Occipital lobe (tissue), 2 donors: ENCODE results near the gene CUX1. TPM values are rescaled to one million over a fixed set of nuclear protein-coding genes. Genes with fewer than 3 reads are reported as not detected.
A peak's percentile ranks its signal among the peaks of the same experiment; 100 is the strongest.
"Not testable (repeated sequence)": the region's sequence is repeated elsewhere in the genome, so short reads cannot be mapped to it uniquely, and the experiment has no call there.

Experiments used
- DNase-seq: peaks from one replicate; lab custom pipeline; 2025; lab: John Stamatoyannopoulos, UW
- total RNA-seq: library from RNA; depleted of rRNA; stranded (reverse); fragments of >200 nt; gene quantifications from one replicate; pipeline ENCODE4 v1.2.3, GENCODE V29; 2014

The CUX1 gene
- total RNA-seq, 1 donor from 2014 or later, result 23.2 TPM

GRCh38 chr7:101823096-101823495, 5.7 kb downstream of the CUX1 start:
- no peak for DNase-seq

GRCh38 chr7:101823596-101823995, 6.2 kb downstream of the CUX1 start:
- no peak for DNase-seq

DNA sequence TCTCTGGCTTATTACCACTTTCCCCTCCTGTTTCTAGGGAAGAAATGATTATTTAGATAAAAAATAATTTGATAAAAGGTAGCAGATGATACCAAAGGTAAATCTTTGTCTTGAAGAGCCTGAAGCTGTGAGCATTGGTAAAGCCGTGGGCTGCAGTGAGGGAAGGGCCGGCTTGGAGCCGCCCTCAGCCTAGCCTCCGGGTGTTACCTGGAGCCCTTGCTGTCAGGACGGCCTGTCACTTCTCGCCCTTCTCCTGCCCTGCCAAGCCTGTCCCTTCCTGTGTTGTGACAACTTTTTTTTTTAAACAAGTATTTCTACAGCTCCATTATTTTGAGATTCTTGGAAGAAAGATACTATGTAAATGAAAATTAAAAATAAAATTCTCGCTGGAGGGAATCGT, 7.0 kb downstream of the CUX1 start:
- no peak for DNase-seq

DNA sequence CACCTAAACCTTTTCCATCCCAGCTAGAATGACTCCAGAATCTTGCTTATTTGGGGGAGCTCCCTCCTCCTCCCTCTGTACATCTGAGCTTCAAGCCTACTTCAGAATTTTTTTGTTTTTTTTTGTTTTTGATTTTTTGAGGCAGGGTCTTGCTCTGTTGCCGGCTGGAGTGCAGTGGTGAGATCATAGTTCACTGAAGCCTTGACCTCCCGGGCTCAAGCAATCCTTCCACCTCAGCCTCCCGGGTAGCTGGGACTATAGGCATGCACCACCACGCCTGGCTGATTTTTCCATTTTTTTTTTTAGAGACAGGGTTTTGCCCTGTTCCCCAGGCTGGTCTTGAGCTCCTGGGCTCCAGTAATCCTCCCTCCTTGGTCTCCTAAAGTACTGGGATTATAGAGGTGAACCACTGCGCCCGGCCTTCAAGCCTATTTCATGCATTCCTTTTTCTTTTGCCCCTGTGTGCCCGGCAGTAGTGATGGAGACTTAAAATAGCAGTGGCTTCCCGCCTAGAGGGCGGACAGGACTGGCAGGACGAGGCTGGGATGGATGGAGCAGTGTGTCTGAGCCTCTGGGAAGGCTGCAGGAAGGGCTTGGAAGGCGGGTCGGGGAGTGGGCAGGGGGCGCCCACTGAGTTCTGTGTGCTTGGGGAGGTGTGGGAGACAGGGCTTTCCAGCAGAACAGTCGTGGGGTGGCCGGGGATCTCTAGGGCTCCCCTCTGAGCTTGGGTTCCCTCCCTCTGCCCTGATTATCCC, 8.8 kb downstream of the CUX1 start:
- DNase-seq, result no peak

DNA sequence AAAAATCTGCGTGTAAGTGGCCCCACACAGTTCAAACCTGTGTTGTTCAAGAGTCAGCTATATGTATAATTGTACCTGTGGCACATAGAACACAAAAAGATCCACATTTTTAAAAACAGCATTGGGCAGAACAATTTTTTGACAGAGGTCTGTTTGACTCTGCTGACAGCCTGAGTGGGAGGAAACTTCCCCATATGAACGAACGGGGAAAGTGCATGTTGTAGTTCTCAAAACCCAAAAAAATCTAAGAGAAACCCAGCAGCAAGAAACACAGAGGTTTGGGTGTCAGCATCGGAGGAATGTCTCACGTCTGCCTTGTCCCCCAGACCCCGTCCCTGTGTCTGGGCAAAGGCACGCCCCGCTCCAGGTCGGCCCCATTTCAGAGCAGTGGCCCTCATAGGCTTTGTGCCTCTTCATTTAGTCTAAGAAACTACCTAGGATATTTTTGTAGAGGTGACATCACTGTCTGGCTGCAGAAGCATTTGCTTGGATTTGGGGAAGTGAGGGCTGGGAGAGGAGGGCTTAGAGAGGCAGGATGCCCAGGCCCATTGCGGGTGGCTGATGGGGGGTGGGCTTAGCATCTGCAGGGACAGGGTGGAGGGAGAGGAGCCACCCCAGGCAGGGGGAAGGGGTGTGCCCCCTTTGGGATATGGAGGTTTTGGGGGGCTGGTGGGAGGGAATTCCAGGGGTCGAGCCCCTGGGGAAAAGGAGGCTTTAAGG, 11.0 kb downstream of the CUX1 start:
- DNase-seq, result no peak

DNA sequence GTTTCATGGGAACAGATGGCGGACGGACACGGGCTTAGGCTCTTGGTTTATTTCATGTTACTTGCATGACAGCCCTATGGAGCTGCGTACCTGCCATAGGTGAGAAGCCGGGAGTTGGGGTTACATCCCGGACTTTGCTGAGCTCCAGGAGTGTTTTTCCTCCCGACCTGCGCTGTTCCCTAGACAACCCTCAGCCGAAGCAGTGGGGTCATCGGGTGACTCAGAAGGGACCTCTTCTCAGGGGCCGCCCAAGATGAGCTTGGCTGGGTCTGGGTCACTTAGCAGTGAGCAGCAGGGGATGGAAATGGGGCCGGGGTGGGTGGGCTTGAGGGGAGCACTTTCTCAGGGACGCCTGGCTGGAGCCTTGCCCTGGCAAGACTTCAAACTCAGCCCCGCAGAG, 11.9 kb downstream of the CUX1 start:
- no peak for DNase-seq

- DNase-seq, result no peak
Observed at GRCh38 chr7:101829821-101830220, 12.4 kb downstream of the CUX1 start.

DNA sequence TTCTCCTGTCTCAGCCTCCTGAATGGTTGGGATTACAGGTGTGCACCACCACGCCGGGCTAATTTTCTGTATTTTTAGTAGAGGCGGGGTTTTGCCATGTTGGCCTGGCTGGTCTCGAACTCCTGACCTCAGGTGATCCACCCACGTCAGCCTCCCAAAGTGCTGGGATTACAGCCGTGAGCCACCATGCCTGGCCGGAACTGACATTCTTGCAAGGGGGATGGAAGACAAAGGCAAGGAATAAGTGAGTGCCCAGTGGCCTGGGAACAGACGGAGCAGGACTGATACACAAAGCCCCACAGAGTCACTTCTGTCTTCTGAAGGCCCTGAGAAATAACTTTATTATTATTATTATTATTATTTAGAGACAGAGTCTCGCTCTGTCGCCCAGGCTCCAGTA, 14.0 kb downstream of the CUX1 start:
- not testable (repeated sequence) for DNase-seq

DNA sequence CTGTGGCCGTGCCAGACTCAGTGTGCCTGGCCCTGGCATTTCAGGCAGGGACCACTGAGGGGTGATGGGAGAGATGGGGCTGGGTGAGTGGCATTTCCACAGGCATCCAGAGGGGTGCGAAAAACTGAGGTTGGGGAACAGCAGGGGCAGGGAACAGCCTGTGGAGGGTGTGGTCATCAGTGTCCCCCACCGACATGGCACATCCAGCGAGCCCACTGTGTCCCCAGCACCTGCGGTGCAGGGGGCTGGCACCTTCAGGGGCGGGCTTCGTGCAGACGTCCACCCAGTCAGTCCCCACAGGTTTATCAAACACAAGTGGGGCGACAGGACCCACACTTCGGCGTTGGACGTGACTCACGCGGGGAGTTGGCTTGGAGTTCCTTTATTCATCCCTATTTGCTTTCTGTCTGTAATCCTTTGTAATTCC, 14.8 kb downstream of the CUX1 start:
- no peak for DNase-seq

DNA sequence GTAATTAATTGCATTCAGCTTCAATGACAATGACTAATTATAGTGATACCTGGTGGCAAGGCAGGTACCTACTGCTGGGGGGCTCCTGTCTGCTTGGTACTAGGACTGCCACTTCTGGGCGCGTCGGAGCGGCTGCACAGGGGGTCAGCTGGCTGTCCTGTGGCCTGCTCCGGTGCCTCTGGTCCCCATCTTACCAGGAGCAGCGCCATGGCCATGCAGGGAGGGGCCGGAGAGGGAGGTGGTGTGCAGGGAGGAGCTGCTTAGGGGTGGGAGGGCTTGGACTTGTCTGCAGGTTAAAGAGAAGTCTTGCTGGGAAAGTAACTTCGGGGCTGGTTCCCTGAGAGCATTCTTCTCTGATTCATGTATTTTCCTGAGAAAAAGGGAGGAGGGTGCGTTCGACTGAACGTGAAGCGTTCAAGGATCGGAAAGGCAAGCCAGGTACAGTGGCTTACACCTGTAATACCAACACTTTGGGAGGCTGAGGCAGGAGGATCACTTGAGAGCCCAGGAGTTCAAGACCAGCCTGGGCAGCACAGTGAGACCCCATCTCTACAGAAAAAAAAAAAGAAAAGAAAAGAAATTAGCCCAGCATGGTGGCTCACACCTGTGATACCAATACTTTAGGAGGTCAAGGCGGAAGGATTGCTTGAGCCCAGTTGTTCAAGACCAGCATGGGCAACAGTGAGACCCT, 15.4 kb downstream of the CUX1 start:
- no peak for DNase-seq

- DNase-seq, result no peak
Observed at GRCh38 chr7:101833799-101834198, 16.4 kb downstream of the CUX1 start.

- DNase-seq, result no peak
Observed at GRCh38 chr7:101835136-101835535, 17.7 kb downstream of the CUX1 start.

DNA sequence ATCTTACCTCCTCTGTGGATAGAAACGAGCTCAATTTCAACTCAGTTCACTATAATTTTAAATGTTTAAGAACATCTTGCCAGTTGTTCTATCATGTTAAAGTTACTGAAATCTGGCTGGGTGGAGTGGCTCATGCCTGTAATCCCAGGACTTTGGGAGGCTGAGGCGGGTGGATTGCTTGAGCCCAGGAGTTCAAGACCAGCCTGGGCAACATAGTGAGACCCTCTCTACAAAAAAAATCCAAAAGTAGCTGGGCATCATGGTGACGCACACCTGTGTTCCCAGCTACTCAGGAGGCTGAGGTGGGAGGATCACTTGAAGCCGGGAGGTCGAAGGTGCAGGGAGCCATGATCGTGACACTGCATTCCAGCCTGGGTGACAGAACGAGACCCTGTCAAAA, 20.0 kb downstream of the CUX1 start:
- not testable (repeated sequence) for DNase-seq

DNA sequence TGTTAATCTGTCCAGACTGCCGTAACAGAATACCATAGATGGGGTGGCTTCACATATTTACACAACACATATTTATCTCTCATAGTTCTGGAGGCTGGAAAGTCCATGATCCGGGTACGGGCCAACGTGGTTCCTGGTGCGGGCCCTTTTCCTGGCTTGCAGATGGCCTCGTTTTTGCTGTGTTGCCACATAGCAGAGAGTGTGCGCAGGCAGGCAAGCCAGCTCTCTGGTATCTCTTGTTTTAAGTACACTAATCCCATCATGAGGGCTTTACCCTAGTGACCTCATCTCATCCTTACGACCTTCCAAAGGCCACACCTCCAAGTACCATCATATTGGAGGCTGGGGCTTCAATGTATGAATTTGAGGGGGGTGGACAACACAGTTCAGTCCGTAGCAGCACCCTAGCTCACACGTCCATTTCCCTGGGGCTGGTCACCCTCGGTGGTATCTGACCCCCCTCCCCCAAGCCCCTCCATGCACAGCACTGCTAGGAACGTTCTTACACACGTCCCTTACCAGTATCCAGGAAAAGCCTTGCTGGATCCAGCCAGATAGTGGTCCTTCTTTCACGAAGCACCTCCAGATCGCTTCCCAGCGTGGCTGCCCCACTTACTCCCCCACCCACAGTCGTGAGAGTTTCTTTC, 21.5 kb downstream of the CUX1 start:
- no peak for DNase-seq

GRCh38 chr7:101841328-101841727, 23.9 kb downstream of the CUX1 start:
- DNase-seq, result no peak

DNA sequence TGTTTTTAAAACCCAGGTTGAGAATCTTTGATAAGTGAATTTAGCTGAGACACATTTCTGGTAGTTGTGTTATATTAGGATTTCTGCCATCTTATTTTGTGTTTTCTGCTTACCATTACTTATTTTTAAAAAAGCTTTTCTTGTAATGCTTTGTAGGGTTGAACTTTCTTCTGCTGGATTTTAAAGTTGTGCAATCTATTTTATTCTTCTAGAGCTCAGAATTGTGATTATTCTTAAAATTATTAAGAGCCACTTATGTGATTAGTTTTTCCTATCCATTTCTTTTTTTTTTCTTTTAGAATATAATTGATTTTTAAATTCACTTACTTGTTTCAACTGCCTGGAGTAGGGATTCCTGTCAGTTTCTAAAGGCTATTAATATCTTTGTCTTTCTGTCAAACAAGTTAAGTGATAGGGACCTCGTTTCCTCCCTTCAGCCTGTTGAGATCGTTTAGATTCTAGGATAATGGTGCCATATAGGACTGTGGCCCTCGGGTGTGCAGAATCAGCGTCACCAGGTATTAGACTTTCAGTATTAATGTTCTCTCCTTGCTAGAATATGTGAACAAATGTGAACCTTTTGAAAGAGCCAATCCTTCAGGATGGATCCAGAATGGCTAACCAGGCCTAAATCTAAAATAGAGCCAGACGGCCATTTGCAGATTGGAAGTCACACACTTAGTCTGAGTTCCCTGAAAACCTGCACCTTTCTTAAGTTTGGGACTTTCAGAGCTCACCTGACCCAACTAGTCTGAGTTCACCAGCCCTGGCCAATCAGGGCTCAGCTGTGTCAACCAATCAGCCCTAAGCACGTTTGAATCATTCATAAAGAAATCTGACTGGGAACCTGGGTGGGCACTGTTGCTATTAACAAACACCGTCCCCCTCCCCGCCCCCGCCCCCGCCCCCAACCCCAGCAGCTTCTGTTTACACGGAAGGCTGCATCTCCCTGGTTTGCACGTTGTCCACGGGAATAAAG, 26.2 kb downstream of the CUX1 start:
- DNase-seq, result no peak

DNA sequence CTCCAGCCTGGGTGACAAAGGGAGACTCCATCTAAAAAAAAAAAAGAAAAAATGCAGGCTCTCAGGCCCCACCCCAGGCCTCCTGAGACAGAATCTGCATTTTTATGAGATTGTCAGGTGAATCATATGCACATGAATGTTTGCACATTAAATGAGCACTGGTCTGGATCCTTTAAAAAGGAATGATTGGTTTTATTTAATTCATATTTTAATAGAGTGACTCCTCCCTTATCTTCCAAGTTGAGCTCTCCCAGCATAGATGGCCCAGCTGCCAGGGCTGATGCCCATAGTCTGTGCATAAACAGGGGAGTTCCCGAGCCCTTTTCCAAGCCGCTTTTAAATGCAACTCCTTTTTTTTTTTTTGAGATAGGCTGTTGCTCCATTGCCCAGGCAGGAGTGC, 28.5 kb downstream of the CUX1 start:
- no peak for DNase-seq

GRCh38 chr7:101846800-101847538, 29.5 kb downstream of the CUX1 start:
- no peak for DNase-seq

DNA sequence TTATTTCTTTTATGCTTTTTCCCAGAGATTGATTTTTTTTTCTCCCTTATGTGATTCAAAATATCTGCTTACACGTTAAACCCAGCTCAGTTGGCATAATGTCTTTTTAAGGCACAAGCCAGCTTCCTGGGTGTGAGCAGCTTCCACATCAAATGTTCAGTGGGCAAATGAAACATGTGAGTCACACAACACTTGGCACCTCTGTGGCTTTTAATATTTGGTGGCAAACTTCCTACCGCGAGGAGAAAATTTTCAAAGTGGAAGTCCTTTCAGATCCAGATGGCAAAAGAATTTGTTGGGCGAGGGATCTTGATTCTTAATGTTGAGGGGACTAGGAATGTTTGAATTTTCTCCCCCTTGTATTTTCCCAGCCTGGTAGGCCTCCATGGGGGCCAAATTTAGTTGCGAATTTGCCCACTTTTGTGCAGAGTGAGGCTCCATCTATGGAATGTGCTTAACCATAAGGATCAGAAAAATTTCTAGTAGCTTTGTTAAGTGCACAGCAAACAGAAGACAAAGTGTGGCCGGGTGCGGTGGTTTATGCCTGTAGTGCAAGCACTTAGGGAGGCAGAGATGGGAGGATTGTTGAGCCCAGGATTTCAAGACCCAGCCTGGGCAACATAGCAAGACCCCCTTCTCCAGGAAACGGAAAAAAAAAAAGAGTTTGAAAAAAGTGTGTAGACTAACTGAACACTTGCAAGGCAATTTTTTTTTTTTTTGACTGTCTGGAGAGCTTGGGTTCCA, 31.0 kb downstream of the CUX1 start:
- DNase-seq, result peak; percentile 19
